Loucy (cell line): Measurements from ENCODE around the gene ARHGDIA.

ENCODE experiments used
- EZH2phosphoT487 ChIP-seq: fragments of 200-600 bp; IDR thresholded peaks from 2 replicates; pipeline ENCODE4 v1.6.1; 2018; ENCODE audit warnings: antibody characterized with exemption, mild to moderate bottlenecking, moderate library complexity, borderline replicate concordance
- TF ChIP-seq, protein P1 (sequence below): fragments of 200-600 bp; sonication (generic); conservative IDR thresholded peaks from 2 replicates; pipeline ENCODE4 v1.5.1; 2014; ENCODE audit warnings: mild to moderate bottlenecking, antibody characterized with exemption, low read length

GRCh38 chr17:81854974-81855774 is 16.0 kb downstream of the ARHGDIA start:
- TF ChIP-seq, protein P1, sequence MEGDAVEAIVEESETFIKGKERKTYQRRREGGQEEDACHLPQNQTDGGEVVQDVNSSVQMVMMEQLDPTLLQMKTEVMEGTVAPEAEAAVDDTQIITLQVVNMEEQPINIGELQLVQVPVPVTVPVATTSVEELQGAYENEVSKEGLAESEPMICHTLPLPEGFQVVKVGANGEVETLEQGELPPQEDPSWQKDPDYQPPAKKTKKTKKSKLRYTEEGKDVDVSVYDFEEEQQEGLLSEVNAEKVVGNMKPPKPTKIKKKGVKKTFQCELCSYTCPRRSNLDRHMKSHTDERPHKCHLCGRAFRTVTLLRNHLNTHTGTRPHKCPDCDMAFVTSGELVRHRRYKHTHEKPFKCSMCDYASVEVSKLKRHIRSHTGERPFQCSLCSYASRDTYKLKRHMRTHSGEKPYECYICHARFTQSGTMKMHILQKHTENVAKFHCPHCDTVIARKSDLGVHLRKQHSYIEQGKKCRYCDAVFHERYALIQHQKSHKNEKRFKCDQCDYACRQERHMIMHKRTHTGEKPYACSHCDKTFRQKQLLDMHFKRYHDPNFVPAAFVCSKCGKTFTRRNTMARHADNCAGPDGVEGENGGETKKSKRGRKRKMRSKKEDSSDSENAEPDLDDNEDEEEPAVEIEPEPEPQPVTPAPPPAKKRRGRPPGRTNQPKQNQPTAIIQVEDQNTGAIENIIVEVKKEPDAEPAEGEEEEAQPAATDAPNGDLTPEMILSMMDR: no peak; the same call in 1 of the 2 replicates
- TF ChIP-seq EZH2phosphoT487: no peak
